Activated CD8-positive, alpha-beta memory T cell treated with anti-CD3 and anti-CD28 coated beads for 48 hours (primary cell): ENCODE results near the gene RSRC1.
"Not testable (repeated sequence)": the region's sequence is repeated elsewhere in the genome, so short reads cannot be mapped to it uniquely, and the experiment has no call there.

ENCODE experiments used
- DNase-seq, 3 experiments: peaks; one replicate each; pipeline ENCODE4 v3.0.0-alpha.2; 2020; ENCODE audit warnings: low read depth in 2 of 3, low spot score in 2 of 3

The RSRC1 gene

GRCh38 chr3:158220575-158220974, 110.7 kb downstream of the RSRC1 start:
- DNase-seq, result no peak

- no peak for DNase-seq
Observed at GRCh38 chr3:158221426-158221825, 111.5 kb downstream of the RSRC1 start.

GRCh38 chr3:158226429-158226828, 116.5 kb downstream of the RSRC1 start:
- no peak for DNase-seq

GRCh38 chr3:158228942-158229341, 119.1 kb downstream of the RSRC1 start:
- not testable (repeated sequence) for DNase-seq

- no peak for DNase-seq
Observed at GRCh38 chr3:158233791-158234190, 123.9 kb downstream of the RSRC1 start.

GRCh38 chr3:158244274-158244673, 134.4 kb downstream of the RSRC1 start:
- no peak for DNase-seq

GRCh38 chr3:158247288-158247687, 137.4 kb downstream of the RSRC1 start:
- DNase-seq, result no peak

- DNase-seq, result no peak
Observed at GRCh38 chr3:158248261-158248660, 138.4 kb downstream of the RSRC1 start.

- no peak for DNase-seq
Observed at GRCh38 chr3:158249183-158249582, 139.3 kb downstream of the RSRC1 start.

GRCh38 chr3:158258619-158259018, 148.7 kb downstream of the RSRC1 start:
- no peak for DNase-seq

- no peak for DNase-seq
Observed at GRCh38 chr3:158260392-158260791, 150.5 kb downstream of the RSRC1 start.

GRCh38 chr3:158261371-158261991, 151.6 kb downstream of the RSRC1 start:
- no peak for DNase-seq

- no peak for DNase-seq
Observed at GRCh38 chr3:158264894-158265293, 155.0 kb downstream of the RSRC1 start.

- DNase-seq, result no peak
Observed at GRCh38 chr3:158267015-158267414, 157.1 kb downstream of the RSRC1 start.

- DNase-seq, result no peak
Observed at GRCh38 chr3:158269942-158270341, 160.1 kb downstream of the RSRC1 start.

- DNase-seq, result no peak
Observed at GRCh38 chr3:158272081-158272480, 162.2 kb downstream of the RSRC1 start.

GRCh38 chr3:158273656-158274055, 163.8 kb downstream of the RSRC1 start:
- DNase-seq, result no peak

GRCh38 chr3:158278187-158278586, 168.3 kb downstream of the RSRC1 start:
- DNase-seq, result no peak

- no peak for DNase-seq
Observed at GRCh38 chr3:158279609-158280008, 169.7 kb downstream of the RSRC1 start.

- DNase-seq, result no peak
Observed at GRCh38 chr3:158295771-158296170, 185.9 kb downstream of the RSRC1 start.

- DNase-seq, result no peak
Observed at GRCh38 chr3:158297940-158298339, 188.1 kb downstream of the RSRC1 start.

GRCh38 chr3:158308236-158308928, 198.5 kb downstream of the RSRC1 start:
- DNase-seq, result no peak

- no peak for DNase-seq
Observed at GRCh38 chr3:158312560-158313141, 202.8 kb downstream of the RSRC1 start.
